Gastroesophageal sphincter (tissue), 3 donors: Measurements from ENCODE around the gene TUBGCP6.

Experiments used
- CTCF ChIP-seq, 4 experiments: fragments of 200-600 bp in 2 of 4; fragments of 450-650 bp in 2 of 4; sonication (generic) in 1 of 4; IDR thresholded peaks; one replicate each; pipeline ENCODE4 v1.5.1; 2017 to 2019; ENCODE audit warnings: antibody characterized with exemption in 4 of 4, mild to moderate bottlenecking in 2 of 4, moderate library complexity in 2 of 4
- POLR2A ChIP-seq, 2 donors: fragments of 450-650 bp; IDR thresholded peaks; one replicate each; pipeline ENCODE4 v1.6.1; 2017; ENCODE audit warnings: antibody characterized with exemption in 2 of 2, mild to moderate bottlenecking in 2 of 2, moderate library complexity in 1 of 2
- POLR2AphosphoS5 ChIP-seq: sonication (generic); formaldehyde crosslinking; IDR thresholded peaks from one replicate; pipeline ENCODE4 v1.6.1; 2017; ENCODE audit warnings: antibody characterized with exemption

GRCh38 chr22:50272044-50272802 lies 27.4 kb upstream of the TUBGCP6 start:
- TF ChIP-seq POLR2AphosphoS5 (no peak), POLR2A (IDR thresholded peaks at IDR 0.05) (no peak), CTCF (IDR thresholded peaks at IDR 0.05) (no peak)
